Stimulated activated effector memory CD8-positive, alpha-beta T cell treated with anti-CD3 and anti-CD28 coated beads, Interleukin-12 subunit alpha, Interleukin-12 subunit beta, amount 100 ng/mL, for 72 hours (primary cell): ENCODE data around the gene HPCAL1.

Experiments
- ATAC-seq: fragments of 150-1000 bp; cut with Tn5 transposase; 2 replicates; pipeline ENCODE4 v1.10.0; 2021
- DNase-seq, 2 donors: peaks; one replicate each; pipeline ENCODE4 v3.0.0; 2021 to 2022; ENCODE audit warnings: low spot score in 2 of 2
- H3K27ac Mint-ChIP-seq: one replicate; pipeline ENCODE4 v1.8.0; 2022; ENCODE audit warnings: mild to moderate bottlenecking, mixed read lengths
- H3K36me3 Mint-ChIP-seq: one replicate; pipeline ENCODE4 v1.8.0; 2022; ENCODE audit warnings: mild to moderate bottlenecking, mixed read lengths
- H3K4me1 Mint-ChIP-seq: one replicate; pipeline ENCODE4 v1.8.0; 2022; ENCODE audit warnings: mixed read lengths
- H3K4me3 Mint-ChIP-seq: one replicate; pipeline ENCODE4 v1.8.0; 2022; ENCODE audit warnings: mild to moderate bottlenecking, mixed read lengths
- H3K9me3 Mint-ChIP-seq: one replicate; pipeline ENCODE4 v1.8.0; 2022; ENCODE audit warnings: mixed read lengths

Gene HPCAL1

GRCh38 chr2:10390369-10390801 lies 87.7 kb downstream of the HPCAL1 start:
- Mint-ChIP-seq H3K4me1 (peaks cover 60% of the 10 kb centered on the region), H3K36me3 (peaks cover 18% of the 10 kb centered on the region), H3K27ac (peak overlapping the region; percentile 68), H3K9me3 (no peaks in the 10 kb centered on the region), H3K4me3 (no peak overlapping the region)
- DNase-seq (no peak), ATAC-seq (peak; percentile 70)

DNA sequence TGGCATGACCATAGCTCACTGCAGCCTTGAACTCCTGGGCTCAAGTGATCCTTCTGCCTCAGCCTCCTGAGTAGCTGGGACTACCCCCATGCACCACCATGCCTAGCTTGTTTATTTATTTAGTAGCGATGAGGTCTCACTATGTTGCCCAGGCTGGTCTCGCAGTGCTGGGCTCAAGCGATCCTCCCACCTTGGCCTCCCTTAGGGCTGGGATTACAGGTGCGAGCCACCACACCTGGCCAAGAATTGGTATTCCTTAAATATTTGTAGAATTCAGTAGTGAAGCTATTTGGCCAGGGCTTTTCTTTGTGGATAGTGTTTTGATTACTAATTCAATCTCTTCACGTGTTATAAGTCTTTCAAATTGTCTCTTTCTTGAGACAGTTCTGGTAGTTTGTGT lies 89.4 kb downstream of the HPCAL1 start:
- H3K9me3 Mint-ChIP-seq = no peaks in the 10 kb centered on the region
- DNase-seq = no peak
- no peak for ATAC-seq
- H3K4me1 Mint-ChIP-seq = peaks cover 56% of the 10 kb centered on the region
- peak overlapping the region; percentile 86 for H3K27ac Mint-ChIP-seq
- H3K4me3 Mint-ChIP-seq = no peak overlapping the region
- H3K36me3 Mint-ChIP-seq = peaks cover 15% of the 10 kb centered on the region

GRCh38 chr2:10392548-10392947 lies 89.8 kb downstream of the HPCAL1 start:
- peaks cover 51% of the 10 kb centered on the region for H3K4me1 Mint-ChIP-seq
- no peak overlapping the region for H3K27ac Mint-ChIP-seq
- DNase-seq = no peak
- H3K9me3 Mint-ChIP-seq = no peaks in the 10 kb centered on the region
- H3K4me3 Mint-ChIP-seq = no peak overlapping the region
- ATAC-seq = no peak
- H3K36me3 Mint-ChIP-seq = peaks cover 12% of the 10 kb centered on the region

GRCh38 chr2:10392951-10393639 lies 90.4 kb downstream of the HPCAL1 start:
- H3K27ac Mint-ChIP-seq = peak overlapping the region; percentile 67
- ATAC-seq = no peak
- H3K36me3 Mint-ChIP-seq = peaks cover 13% of the 10 kb centered on the region
- H3K4me3 Mint-ChIP-seq = no peak overlapping the region
- DNase-seq = no peak
- no peaks in the 10 kb centered on the region for H3K9me3 Mint-ChIP-seq
- H3K4me1 Mint-ChIP-seq = peaks cover 46% of the 10 kb centered on the region

DNA sequence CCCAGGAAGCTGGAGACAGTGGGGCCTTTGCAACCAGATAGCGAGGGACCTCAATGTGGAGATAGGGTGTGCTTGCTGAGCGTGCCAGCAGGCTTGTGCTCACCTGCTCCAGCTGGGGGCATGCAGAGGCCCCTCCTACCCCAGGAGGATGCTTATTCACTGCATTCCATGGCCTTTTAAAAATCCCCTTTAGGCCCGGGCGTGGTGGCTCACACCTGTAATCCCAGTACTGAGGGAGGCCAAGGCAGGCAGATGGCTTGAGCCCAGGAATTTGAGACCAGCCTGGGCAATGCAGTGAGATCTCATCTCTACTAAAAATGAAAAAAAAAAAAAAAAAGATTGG lies 90.9 kb downstream of the HPCAL1 start:
- peaks cover 41% of the 10 kb centered on the region for H3K4me1 Mint-ChIP-seq
- H3K27ac Mint-ChIP-seq = peak overlapping the region; percentile 67
- no peak overlapping the region for H3K4me3 Mint-ChIP-seq
- no peak for DNase-seq
- ATAC-seq = no peak
- H3K36me3 Mint-ChIP-seq = peaks cover 18% of the 10 kb centered on the region
- H3K9me3 Mint-ChIP-seq = no peaks in the 10 kb centered on the region

GRCh38 chr2:10395893-10396292 lies 93.2 kb downstream of the HPCAL1 start:
- H3K4me3 Mint-ChIP-seq = no peak overlapping the region
- ATAC-seq (no peak), DNase-seq (no peak)
- H3K36me3 Mint-ChIP-seq = peaks cover 41% of the 10 kb centered on the region
- H3K9me3 Mint-ChIP-seq = no peaks in the 10 kb centered on the region
- H3K27ac Mint-ChIP-seq = peak overlapping the region; percentile 80
- H3K4me1 Mint-ChIP-seq = peaks cover 39% of the 10 kb centered on the region

DNA sequence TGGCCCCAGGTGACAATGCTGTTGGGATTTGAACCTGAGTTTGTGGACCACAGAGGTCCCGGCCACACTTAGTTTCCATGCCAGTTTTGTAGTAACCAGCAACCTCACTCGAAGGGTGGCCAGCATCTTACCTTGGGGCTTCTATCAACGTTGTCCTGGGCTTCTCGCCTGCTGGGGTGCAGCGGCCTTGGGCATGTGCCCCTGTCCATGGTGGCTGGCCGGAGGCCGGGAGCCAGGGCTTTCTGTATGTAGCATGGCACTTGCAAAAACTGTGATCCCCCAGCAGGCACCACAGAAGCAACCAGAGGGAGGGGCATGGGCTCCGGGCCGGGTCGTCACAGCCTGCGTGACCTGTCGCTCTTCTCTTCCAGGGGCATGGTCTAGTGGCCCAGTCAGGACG lies 93.8 kb downstream of the HPCAL1 start:
- no peaks in the 10 kb centered on the region for H3K9me3 Mint-ChIP-seq
- H3K4me3 Mint-ChIP-seq = no peak overlapping the region
- ATAC-seq (no peak), DNase-seq (no peak)
- H3K36me3 Mint-ChIP-seq = peaks cover 47% of the 10 kb centered on the region
- H3K4me1 Mint-ChIP-seq = peaks cover 44% of the 10 kb centered on the region
- peak overlapping the region; percentile 80 for H3K27ac Mint-ChIP-seq

GRCh38 chr2:10397297-10397875 lies 94.7 kb downstream of the HPCAL1 start:
- no peak for DNase-seq
- H3K36me3 Mint-ChIP-seq = peaks cover 50% of the 10 kb centered on the region
- ATAC-seq = no peak
- H3K4me1 Mint-ChIP-seq = peaks cover 48% of the 10 kb centered on the region
- no peak overlapping the region for H3K4me3 Mint-ChIP-seq
- no peaks in the 10 kb centered on the region for H3K9me3 Mint-ChIP-seq
- H3K27ac Mint-ChIP-seq = peak overlapping the region; percentile 80

GRCh38 chr2:10397878-10398277 lies 95.2 kb downstream of the HPCAL1 start:
- H3K36me3 Mint-ChIP-seq = peaks cover 55% of the 10 kb centered on the region
- no peak for DNase-seq
- peaks cover 52% of the 10 kb centered on the region for H3K4me1 Mint-ChIP-seq
- ATAC-seq = no peak
- no peak overlapping the region for H3K4me3 Mint-ChIP-seq
- H3K27ac Mint-ChIP-seq = peak overlapping the region; percentile 80
- no peaks in the 10 kb centered on the region for H3K9me3 Mint-ChIP-seq

DNA sequence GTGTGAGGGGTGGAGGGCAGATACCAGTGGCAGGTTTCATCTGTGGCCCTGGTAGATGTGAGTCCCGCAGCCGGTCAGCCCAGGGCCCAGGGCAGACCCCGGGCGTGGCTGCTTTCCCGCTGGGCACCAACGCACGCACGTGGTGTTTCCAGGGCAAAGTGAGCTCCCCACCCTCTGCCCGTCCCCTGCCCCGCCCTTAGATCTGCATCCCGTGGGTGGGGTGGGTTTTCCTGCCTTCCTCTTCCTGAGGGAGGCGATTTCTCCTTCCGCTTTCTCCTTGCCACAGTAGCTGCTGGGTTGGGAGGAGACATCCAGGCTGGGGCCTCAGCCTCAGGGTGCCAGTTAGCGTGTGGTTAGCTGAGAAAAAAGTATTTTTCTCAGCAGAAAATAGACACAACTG lies 95.8 kb downstream of the HPCAL1 start:
- Mint-ChIP-seq H3K9me3 (no peaks in the 10 kb centered on the region), H3K4me1 (peaks cover 52% of the 10 kb centered on the region), H3K27ac (peak overlapping the region; percentile 80), H3K36me3 (peaks cover 56% of the 10 kb centered on the region), H3K4me3 (no peak overlapping the region)
- ATAC-seq (no peak), DNase-seq (no peak)

- DNase-seq (no peak), ATAC-seq (no peak)
- H3K4me1 Mint-ChIP-seq = peaks cover 55% of the 10 kb centered on the region
- peaks cover 58% of the 10 kb centered on the region for H3K36me3 Mint-ChIP-seq
- peak overlapping the region; percentile 88 for H3K27ac Mint-ChIP-seq
- H3K9me3 Mint-ChIP-seq = no peaks in the 10 kb centered on the region
- H3K4me3 Mint-ChIP-seq = peak overlapping the region; percentile 49
Observed at GRCh38 chr2:10399358-10399757, 96.7 kb downstream of the HPCAL1 start.

GRCh38 chr2:10400002-10400401 lies 97.3 kb downstream of the HPCAL1 start:
- no peak for DNase-seq
- H3K9me3 Mint-ChIP-seq = no peaks in the 10 kb centered on the region
- peak overlapping the region; percentile 49 for H3K4me3 Mint-ChIP-seq
- peaks cover 53% of the 10 kb centered on the region for H3K4me1 Mint-ChIP-seq
- ATAC-seq = no peak
- peak overlapping the region; percentile 88 for H3K27ac Mint-ChIP-seq
- H3K36me3 Mint-ChIP-seq = peaks cover 61% of the 10 kb centered on the region

DNA sequence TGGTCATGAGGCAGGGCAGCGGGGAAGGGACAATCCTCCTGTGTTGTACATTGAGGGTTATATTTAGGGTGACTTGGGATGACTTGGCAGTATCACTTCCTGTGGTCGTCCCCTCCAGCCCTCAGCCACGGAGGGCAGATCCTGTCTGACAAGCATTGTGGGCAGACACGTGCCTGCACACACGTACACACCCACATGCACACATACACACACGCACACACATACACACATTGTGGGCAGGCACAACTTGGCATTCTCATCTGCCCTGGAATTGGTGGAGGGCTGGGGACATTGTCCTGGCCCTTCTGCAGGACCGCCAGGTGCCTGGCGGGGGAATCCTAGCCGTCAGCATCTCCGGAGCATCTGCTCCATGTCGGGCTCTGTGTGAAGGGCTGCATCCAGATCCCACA lies 97.9 kb downstream of the HPCAL1 start:
- Mint-ChIP-seq H3K36me3 (peaks cover 63% of the 10 kb centered on the region), H3K4me1 (peaks cover 48% of the 10 kb centered on the region), H3K27ac (peak overlapping the region; percentile 88), H3K9me3 (no peaks in the 10 kb centered on the region), H3K4me3 (peak overlapping the region; percentile 49)
- ATAC-seq (peak; percentile 92), DNase-seq (peak in 1 of 2 donors; percentile 40)

DNA sequence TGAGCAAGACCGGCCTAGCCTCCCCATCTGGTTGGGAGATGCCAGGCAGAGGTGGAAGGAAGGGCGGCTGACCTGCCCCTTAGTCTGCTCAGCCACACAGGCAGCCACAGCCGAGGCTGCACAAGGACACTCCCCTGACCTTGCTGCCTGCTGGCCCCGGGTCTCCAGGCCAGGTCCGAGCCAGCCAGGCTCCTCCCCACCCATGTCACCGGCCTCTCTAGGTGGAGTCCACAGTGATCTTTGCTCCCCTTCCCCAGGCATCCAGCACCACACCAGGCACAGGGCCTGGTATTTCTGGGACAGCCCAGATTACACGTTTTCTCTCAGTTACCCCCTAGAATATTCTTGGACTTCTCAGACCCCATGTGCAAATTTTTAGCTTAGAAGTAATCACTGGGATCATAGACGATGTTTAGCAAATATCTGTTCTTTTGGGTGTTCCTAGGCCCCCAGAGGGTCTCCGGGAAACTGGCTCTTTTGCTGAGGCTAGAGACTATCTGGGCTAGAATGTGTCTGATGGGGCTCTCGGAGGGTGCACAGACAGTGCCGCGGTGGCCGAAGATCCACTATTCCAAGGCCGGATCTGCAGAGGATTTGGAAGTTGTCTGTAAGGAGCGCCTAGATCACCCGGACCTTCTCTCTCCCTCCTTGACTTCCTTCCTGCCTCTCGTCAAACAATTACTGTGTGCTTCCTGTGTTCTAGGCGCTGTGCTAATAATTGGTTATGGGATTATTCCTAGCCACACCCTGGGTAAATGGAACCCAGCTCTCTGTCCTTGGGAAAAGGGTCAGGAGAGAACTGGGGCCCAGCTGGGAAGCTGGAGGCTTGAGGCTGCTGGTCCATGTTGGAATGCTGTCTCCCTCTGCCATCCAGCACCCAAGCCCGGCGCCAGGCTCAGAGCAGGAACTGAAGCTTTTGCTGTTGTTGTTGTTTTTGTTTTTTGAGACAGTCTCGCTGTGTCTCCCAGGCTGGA lies 98.6 kb downstream of the HPCAL1 start:
- no peak for DNase-seq
- peaks cover 65% of the 10 kb centered on the region for H3K36me3 Mint-ChIP-seq
- ATAC-seq = peak; percentile 1
- H3K27ac Mint-ChIP-seq = peak overlapping the region; percentile 88
- H3K9me3 Mint-ChIP-seq = no peaks in the 10 kb centered on the region
- H3K4me3 Mint-ChIP-seq = peak overlapping the region; percentile 49
- peaks cover 46% of the 10 kb centered on the region for H3K4me1 Mint-ChIP-seq

DNA sequence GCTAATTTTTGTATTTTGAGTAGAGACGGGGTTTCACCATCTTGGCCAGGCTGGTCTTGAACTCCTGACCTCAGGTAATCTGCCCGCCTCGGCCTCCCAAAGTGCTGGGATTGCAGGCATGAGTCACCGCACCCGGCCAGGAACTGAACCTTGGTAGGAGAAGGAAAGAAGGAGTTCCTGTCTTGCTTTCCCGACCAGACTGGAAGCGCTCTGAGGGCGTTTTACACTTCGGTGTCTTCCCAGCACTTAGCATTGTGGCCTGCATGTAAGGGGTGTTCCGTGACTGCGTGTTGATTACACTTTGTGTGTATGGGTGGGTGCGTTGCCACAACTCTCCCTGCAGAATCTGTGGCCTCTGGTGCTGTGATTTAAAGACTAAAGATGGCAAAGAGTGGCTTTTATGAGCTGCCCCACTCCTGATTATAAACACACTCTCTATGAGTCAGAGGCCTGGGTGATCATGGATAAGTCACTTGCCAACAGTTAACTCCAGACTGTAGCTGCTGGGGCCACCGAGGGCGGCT lies 99.4 kb downstream of the HPCAL1 start:
- H3K36me3 Mint-ChIP-seq = peaks cover 73% of the 10 kb centered on the region
- peak overlapping the region; percentile 88 for H3K27ac Mint-ChIP-seq
- no peaks in the 10 kb centered on the region for H3K9me3 Mint-ChIP-seq
- ATAC-seq (no peak), DNase-seq (no peak)
- H3K4me3 Mint-ChIP-seq = no peak overlapping the region
- H3K4me1 Mint-ChIP-seq = peaks cover 54% of the 10 kb centered on the region
